ENCODE results near the gene RANBP1. TPM values are rescaled to one million over a fixed set of nuclear protein-coding genes. Genes with fewer than 3 reads are reported as not detected.

The RANBP1 gene
- total and polyA plus RNA-seq, 2 of the 13 experiments (the other 11 are each of a cell fraction or from before 2014, with no cell fraction given) = 181 to 492 TPM

GRCh38 chr22:20147237-20147988, 31.5 kb downstream of the RANBP1 start:
- intact Hi-C loops (cut with micrococcal nuclease; ENCODE audit: unreplicated experiment) (no loop called here), in situ Hi-C loops (cut with HindIII; ENCODE audit: extremely low pct_ligation_motif_present, low pct_unique_long_range_greater_than_20kb) (no loop called here)
- 70% methylated on average over 3 of the region's 14 CpGs for WGBS (ENCODE audit: low lambda C conversion rate)
- ATAC-seq (peak; percentile 47), DNase-seq (ENCODE audit: low spot score) (no peak), FAIRE-seq (no peak)
- Histone ChIP-seq H3K4me1 (ENCODE audit: insufficient read depth, low read length) (0 out of 2 replicates have a peak, but pooled peaks cover 12% of the 10 kb centered on the region), H3K27ac (ENCODE audit: extremely low read length, insufficient read depth, low read length) (no peak overlapping the region), H4K20me1 (ENCODE audit: insufficient read depth, low read length) (no peaks in the 10 kb centered on the region), H3K36me3 (replicated peaks in 1 of 2; ENCODE audit: control insufficient read depth in 1 of 2, insufficient read depth in 2 of 2, low read length in 2 of 2) (no peaks in the 10 kb centered on the region), H3K79me2 (ENCODE audit: insufficient read depth, low read length) (no peaks in the 10 kb centered on the region), H3K4me3 (replicated peaks in 1 of 3; ENCODE audit: insufficient read depth in 1 of 3, low read depth in 2 of 3, low read length in 3 of 3) (no peak overlapping the region; a peak in 1 of 6 replicates), H3K4me2 (ENCODE audit: low read depth, low read length) (no peak overlapping the region; the same call in 1 of the 2 replicates), H3K9me3 (ENCODE audit: low read length) (no peaks in the 10 kb centered on the region), H3K9ac (ENCODE audit: insufficient read depth, low read depth, low read length) (no peak overlapping the region), H2AFZ (ENCODE audit: low read length) (no peak overlapping the region), H3K27me3 (ENCODE audit: control insufficient read depth in 1 of 2, insufficient read depth in 2 of 2, low read length in 2 of 2) (peaks cover 4 to 5% of the 10 kb centered on the region in 2 experiments; a peak in 2 of 5 replicates)
- BruUV-seq (replicated peaks) = no TSS peak
- CTCF ChIA-PET (ENCODE audit: low intra/inter-chr PET ratio, low total read pairs) = no interaction called here
- TF ChIP-seq ZNF256 (CRISPR knock-in tag; conservative IDR thresholded peaks at IDR 0.05) (no peak), NFIC (IDR thresholded peaks at IDR 0.05; ENCODE audit: low read length) (no peak), ZBTB44 (CRISPR knock-in tag; IDR thresholded peaks at IDR 0.05) (no peak), ATAD3A (CRISPR knock-in tag; IDR thresholded peaks at IDR 0.05) (no peak), SPEN (CRISPR knock-in tag; IDR thresholded peaks at IDR 0.05; ENCODE audit: low read depth) (no peak), KAT8 (CRISPR knock-in tag; IDR thresholded peaks at IDR 0.05) (no peak), MBNL3 (CRISPR knock-in tag; conservative IDR thresholded peaks at IDR 0.05) (no peak), ZNF746 (CRISPR knock-in tag; IDR thresholded peaks at IDR 0.05) (no peak), ZNF564 (CRISPR knock-in tag; IDR thresholded peaks at IDR 0.05) (no peak), ZNF34 (CRISPR knock-in tag; IDR thresholded peaks at IDR 0.05; ENCODE audit: borderline replicate concordance) (no peak), RORA (CRISPR knock-in tag; IDR thresholded peaks at IDR 0.05) (no peak), POLR2G (IDR thresholded peaks at IDR 0.05; ENCODE audit: low read depth, low read length) (no peak), THRA (CRISPR knock-in tag; IDR thresholded peaks at IDR 0.05; ENCODE audit: borderline replicate concordance) (no peak), ZNF251 (CRISPR knock-in tag; IDR thresholded peaks at IDR 0.05) (no peak), SRF (IDR thresholded peaks at IDR 0.05; ENCODE audit: low read depth, low read length) (no peak), ZBTB20 (CRISPR knock-in tag; IDR thresholded peaks at IDR 0.05; ENCODE audit: borderline replicate concordance, low read depth) (no peak), PHB2 (IDR thresholded peaks at IDR 0.05; ENCODE audit: partially characterized antibody) (no peak)
- TF ChIP-seq, protein P1, sequence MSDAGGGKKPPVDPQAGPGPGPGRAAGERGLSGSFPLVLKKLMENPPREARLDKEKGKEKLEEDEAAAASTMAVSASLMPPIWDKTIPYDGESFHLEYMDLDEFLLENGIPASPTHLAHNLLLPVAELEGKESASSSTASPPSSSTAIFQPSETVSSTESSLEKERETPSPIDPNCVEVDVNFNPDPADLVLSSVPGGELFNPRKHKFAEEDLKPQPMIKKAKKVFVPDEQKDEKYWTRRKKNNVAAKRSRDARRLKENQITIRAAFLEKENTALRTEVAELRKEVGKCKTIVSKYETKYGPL (CRISPR knock-in tag; IDR thresholded peaks at IDR 0.05) = no peak
- TF ChIP-seq, protein P2, sequence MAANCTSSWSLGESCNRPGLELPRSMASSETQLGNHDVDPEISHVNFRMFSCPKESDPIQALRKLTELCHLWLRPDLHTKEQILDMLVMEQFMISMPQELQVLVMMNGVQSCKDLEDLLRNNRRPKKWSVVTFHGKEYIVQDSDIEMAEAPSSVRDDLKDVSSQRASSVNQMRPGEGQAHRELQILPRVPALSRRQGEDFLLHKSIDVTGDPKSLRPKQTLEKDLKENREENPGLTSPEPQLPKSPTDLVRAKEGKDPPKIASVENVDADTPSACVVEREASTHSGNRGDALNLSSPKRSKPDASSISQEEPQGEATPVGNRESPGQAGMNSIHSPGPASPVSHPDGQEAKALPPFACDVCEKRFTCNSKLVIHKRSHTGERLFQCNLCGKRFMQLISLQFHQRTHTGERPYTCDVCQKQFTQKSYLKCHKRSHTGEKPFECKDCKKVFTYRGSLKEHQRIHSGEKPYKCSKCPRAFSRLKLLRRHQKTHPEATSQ (CRISPR knock-in tag; IDR thresholded peaks at IDR 0.05; ENCODE audit: borderline replicate concordance) = no peak
- TF ChIP-seq, protein P3, sequence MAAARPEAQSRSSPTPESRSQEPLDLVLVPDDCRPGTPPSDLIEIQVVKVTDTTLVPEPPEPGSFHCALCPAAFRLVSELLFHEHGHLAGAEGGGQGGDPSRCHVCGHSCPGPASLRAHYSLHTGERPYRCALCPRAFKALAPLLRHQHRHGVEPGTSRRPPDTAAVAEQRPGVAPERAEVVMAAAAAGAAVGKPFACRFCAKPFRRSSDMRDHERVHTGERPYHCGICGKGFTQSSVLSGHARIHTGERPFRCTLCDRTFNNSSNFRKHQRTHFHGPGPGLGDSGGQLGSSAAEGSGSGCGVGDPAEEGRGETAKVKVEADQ (CRISPR knock-in tag; IDR thresholded peaks at IDR 0.05; ENCODE audit: borderline replicate concordance) = no peak
- POLR2A ChIA-PET = no interaction called here
